GM10847 (cell line): ENCODE data around the gene RNU5B-1.

Experiments
- POLR2A ChIP-seq: IDR thresholded peaks from 2 replicates; pipeline ENCODE4 v1.6.1; 2011; ENCODE audit not compliant: insufficient read length; ENCODE audit errors: extremely low read depth

The RNU5B-1 gene

DNA sequence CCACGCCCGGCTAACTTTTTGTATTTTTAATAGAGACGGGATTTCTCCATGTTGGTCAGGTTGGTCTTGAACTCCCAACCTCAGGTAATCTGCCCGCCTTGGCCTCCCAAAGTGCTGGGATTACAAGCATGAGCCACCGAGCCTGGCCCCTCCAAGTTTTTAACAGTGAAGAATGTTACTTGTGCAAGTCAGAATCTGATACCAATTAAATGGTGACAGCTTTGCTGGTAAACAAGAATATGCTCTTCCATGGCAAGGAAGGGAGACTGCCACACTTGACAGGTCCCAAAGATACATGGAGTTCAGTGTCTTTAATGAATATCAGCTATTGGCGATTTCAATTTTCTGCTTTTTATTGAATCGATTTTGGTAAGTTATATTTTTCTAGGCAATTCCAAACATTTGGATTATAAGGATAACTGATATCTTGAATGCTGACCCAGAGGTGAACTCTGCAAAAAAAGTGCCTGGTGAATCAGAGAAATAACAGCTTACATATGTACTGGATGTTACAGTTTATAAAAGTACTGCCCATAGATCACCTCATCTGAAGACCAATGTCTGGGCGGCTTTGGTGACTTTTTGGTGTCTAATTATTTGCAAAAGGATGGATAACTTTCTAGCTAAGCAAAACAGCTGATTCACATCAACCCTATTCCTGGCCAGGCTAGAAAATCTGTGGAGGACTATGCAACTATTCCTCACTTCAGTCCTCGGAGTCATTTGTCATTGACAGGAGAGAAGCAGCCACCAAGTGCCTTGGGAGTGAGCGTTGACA is 19.0 kb upstream of the RNU5B-1 start:
- no peak for TF ChIP-seq POLR2A

DNA sequence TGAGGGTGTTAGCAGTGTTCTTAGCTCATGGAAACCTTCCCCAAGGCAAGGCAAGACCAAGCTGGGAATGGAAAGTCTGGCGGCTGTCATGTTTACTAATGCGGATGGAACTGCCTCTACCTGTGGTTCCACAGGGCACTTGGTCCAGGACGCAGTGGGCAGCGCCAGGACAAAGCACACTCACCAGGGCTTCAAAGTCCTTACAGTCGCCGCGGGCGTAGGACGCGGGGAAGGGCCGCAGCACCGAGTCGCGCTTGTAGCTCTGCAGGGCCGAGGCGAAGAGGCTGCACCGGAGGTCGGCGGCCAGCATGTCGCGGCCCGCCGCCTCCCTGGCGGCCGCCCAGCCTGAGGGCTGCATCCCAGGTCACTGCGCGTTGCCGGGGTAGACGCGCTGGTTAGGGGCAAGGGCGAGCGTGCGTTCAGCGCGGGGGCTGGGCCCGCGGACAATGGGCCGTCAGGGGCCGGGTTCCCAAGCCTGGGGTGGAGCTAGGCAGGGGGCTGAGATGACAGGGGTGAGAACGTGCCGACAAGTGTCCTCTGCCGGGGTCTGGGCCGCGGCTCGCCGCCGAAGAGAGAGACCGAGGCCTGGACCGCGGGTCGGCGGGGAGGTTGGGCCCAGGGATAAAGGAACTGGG is 18.3 kb upstream of the RNU5B-1 start:
- TF ChIP-seq POLR2A = no peak

DNA sequence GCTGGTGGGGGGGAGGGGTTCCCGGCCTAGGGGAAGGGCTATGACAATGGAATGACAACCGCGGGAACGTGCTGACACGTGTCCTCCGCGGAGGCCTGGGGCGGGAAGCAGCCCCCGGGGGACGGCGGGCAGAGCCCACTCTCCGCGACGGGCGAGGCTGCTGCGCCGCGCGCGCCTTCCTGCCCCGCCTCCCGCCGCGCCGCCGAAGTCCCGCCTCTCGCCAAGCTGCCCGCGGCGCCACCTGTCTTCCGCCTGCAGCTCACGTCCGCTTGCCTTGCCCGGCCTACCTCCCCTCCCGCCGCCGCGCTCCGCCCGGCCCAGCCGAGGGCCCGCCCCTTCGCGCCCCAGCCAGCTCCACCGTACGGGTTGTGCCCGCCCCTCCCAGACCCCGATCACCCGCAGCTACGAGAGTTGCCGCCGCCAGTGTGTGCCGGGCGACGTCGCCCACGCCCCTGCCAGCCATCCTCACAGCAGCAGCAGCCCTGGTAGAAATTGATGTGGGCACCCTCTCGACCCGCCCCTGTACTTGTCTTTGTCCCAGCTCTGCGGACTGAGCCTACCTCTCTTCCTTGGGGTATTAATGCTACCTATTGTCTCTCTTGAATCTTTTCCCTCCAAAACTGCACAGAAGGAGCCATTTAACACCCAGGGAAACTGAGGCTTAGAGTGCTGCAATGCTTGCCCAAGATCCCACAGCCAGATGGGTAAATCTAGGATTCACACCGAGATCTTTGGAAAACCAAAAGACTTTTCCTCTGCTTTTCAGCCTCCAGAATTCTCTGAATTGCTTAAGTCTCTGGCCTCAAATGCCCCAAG is 17.6 kb upstream of the RNU5B-1 start, which contains the start of gene PARP16:
PARP16 (minus strand) TSS at position 180 of the 816 bp plus-strand sequence. CDS start 457 bp downstream, outside the sequence.
- TF ChIP-seq POLR2A = peak; percentile 76

DNA sequence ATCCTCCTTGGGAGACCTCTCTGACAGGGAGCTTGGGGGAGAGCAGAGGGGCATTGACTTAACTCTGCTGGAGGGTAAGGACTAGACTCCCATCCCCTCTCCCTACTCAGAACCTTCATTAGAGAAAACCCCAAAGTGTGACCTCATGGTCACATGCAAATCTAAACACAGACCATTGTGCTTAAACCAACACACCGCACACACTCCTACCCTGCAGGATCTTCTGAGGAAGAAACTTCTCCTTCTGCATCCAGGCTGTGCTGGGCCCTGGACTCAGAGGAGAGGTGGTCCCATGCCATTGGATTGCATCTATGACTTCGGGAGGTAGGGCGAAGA is 17.0 kb upstream of the RNU5B-1 start:
- no peak for TF ChIP-seq POLR2A

DNA sequence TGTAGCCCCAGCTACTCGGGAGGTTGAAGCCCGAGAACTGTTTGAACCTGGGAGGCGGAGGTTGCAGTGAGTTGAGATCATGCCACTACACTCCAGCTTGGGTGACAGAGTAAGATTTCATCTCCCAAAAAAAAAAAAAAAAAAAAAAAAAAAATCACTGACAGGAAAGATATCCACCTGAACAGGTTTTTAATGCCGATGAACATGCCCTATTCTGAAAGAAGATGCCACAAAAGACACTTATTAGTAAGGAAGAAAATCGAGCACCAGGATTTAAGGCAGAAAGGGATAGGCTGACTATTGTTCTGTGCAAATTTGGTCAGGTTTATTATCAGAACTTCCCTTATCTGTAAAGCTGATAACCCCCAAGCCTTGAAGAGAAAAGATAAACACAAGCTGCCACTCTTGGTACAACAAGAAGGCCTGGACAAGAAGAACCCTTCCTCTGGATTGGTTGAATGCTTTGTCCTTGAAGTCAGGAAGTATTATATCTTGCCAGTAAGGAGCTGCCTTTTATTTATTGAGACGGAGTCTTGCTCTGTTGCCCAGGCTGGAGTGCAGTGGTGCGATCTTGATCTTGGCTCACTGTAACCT is 15.1 kb upstream of the RNU5B-1 start:
- no peak for TF ChIP-seq POLR2A

DNA sequence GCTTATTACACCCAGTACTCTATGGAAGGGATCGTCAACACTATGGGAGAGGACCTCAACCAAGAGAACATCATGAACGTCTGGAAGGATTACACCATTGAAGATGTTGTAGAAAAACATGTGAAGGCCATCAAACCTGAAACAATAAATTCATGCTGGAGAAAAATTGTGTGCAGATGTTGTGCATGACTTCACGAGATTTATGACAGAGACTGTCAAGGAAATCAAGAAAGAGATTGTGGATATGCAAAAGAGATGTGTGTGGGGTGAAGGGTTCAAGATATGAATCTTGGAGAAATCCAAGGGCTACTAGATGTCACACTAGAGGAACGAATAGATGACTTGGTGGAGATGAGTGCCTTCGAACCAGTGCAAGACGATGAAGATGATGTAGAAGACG is 14.2 kb upstream of the RNU5B-1 start:
- no peak for TF ChIP-seq POLR2A

DNA sequence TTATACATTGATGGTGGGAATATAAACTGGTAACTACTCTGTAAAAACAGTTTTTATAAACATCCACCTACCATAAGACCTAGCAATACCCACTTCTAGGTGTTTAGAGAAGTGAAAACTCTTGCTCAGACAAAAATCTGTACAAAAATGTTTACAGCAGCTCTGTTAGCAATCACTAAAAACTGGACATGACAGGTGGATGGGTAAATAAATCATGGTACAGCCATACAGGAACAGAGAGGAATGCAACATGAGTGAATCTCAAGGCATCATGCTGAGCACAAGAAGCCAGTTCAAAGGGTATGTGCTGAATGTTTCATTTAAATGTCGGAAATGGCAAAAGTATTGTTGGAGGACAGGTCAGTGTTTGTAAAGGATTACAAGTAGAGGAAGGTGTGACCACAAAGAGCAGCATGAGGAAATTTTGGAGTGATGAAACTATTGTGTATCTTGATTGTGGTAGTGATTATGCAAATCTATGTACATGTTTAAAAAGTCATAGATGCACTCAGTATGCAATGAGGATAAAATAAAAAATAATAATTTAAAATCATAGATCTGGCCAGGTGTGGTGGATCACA is 11.4 kb upstream of the RNU5B-1 start:
- no peak for TF ChIP-seq POLR2A

DNA sequence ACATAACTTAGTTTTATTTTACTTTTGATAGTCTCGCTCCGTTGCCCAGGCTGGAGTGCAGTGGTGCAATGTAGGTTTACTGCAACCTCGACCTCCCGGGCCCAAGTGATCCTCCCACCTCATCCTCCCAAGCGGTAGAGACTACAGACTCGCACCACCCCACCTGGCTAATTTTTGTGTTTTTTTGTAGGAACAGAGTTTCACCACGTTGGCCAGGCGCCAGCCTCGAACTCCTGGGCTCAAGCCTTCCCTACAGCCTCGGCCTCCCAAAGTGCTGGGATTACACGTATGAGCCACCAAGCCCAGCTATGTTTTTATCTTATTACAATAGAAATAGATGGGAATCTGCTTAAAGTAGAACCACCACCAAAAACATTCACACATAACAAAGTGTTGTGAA is 5.7 kb upstream of the RNU5B-1 start:
- no peak for TF ChIP-seq POLR2A

DNA sequence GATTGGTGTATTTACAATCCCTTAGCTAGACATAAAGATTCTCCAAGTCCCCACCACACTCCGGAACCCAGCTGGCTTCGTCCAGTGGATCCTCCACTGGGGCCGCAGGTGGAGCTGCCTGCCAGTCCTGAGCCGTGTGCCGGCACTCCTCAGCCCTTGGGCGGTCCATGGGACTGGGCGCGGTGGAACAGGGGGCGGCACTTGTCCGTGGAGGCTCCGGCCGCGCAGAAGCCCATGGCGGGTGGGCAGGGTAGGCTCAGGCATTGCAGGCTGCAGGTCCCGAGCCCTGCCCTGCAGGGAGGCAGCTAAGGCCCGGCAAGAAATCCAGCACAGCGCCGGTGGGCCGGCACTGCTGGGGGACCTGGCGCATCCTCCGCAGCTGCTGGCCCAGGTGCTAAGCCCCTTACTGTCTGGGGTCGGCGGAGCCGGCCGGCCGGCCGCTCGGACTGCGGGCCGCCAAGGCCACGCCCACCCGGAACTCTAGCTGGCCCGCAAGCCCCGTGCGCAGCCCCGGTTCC is 3.5 kb upstream of the RNU5B-1 start:
- TF ChIP-seq POLR2A = no peak

DNA sequence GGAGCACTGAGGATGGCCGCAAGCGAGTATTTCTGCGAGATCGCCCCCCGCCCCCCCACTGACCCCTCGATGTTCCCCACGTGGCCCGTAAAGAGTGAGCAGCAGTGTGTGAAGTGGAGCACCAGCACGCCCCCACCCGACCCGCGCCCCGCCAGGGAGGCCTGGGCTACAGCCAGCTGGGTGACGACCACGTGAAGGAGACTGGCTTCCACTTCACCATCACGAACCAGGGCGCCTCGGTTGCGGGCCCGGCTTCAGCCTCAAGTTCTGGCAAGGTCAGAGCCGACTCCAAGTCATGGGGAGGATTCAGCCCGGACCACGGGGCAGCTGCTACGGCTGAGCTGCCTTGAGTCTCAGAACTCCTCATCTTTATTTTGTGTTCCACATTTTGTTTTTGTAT is 2.4 kb upstream of the RNU5B-1 start:
- TF ChIP-seq POLR2A = no peak

DNA sequence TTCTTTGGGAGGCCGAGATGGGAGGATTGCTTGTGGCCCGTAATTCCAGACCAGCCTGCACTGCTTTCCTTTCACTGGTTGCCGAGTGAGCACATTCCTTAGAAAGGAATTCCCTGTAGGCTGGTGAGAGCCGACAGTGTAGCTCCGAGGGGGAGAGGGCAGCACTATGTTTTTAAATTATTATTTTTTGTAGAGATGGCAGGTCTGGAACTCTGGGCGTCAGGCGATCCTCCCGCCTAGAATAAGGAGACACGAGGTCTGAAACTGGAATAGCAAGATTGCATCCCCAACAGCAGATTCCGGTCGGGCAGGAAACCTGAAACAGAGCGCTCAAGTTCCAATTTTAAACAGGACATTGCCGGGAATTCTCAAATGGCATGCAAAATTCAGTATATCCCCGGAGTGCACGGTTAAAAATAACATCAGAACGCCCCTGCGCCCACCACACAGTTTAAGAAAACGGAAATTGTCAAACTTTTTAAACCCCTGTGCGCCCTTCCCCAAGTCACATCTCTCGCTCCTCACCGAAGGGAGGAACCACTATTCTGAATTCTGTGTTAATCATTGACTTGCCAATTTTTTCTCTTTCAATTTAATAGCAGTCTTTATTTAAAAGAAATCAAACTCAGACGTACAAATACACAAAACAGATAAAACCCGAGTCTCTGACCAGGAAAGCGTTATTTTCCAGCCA is 643 bp upstream of the RNU5B-1 start:
- no peak for TF ChIP-seq POLR2A

DNA sequence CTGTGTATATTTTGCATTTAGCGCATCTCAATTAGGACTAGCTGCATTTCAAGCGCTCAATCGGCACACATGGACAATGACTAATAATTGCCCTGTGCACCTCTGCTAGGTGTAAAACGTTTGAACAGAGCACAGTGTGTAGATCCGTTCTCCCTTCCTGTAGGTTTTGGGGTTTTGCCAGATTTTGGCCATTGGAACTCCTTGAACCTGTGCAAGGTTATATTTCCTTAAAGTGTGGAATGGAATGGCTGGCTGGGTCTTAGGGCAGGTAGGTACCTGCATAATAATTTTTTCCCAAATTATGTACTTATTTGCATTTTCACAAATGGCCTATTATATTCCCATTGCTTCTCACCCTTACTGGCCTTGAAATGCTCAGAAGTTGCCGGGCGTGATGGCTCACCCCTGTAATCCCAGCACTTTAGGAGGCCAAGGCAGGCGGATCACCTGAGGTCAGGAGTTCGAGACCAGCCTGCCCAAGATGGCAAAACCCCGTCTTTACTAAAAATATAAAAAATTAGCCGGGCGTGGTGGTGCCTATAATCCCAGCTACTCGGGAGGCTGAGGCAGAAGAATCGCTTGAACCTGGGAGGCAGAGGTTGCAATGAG is 777 bp downstream of the RNU5B-1 start:
- TF ChIP-seq POLR2A = no peak

DNA sequence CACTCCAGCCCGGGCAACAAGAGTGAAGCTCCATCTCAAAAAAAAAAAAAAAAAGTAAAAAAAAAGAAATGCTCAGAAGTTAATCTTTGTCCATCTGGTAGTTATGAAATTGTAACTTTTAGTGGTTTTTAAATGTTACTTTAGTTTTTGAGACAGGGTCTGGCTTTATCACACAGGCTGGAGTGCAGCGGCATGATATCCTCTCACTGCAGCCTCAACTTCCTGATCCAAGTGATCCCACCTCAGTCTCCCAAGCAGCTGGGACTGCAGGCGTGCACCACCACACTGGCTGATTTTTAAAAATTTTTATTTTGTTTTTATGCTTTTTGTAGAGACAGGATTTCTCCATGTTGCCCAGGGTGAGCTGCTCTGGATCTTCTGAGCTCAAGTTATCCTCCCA is 1.3 kb downstream of the RNU5B-1 start:
- no peak for TF ChIP-seq POLR2A

DNA sequence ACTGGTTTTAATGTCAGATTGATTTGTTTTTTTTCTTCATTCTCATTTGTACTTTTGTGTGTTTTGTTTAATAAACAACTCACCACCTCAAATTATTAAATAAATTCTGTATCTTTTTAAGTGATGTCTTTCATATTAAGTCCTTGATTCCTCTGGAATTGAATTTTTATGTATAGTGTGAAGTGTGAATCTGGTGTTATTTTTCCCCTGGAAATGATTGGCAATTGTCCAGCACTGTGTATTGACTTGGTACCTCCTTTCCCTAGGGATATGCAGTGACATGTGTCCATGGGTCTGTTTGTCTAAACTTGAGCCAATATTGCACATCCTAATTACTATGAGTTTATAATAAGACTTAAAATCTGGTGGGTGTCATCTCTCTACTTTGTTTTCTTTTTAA is 2.1 kb downstream of the RNU5B-1 start:
- TF ChIP-seq POLR2A = no peak
